ENCODE data around the gene SLC17A6.

SLC17A6 gene

GRCh38 chr11:22337596-22338485, at the start of gene SLC17A6:
Gene SLC17A6 (plus strand): TSS chr11:22338381. CDS start chr11:22338534, 153 bp downstream.
- Histone ChIP-seq H3K9ac (ENCODE audit: insufficient read length) (no peak within 1 kb of the TSS), H3K4me3 (no peak within 1 kb of the TSS), H3K36me3 (ENCODE audit: insufficient read depth, low read length) (no peaks in the 10 kb centered on the region), H3K27ac (no peak within 1 kb of the TSS), H3K9me3 (ENCODE audit: low read depth, low read length) (no peaks in the 10 kb centered on the region)
- DNase-seq (ENCODE audit: low read depth, low spot score), result peak; percentile 10
- TF ChIP-seq POLR2AphosphoS5 (IDR thresholded peaks at IDR 0.05; ENCODE audit: borderline replicate concordance, low read depth, low read length), result no peak
- TF ChIP-seq FOXP2 (optimal IDR thresholded peaks at IDR 0.05; ENCODE audit: control extremely low read depth, extremely low read length, insufficient read depth), result no peak
- no peak for TF ChIP-seq EZH2 (IDR thresholded peaks at IDR 0.05)

DNA sequence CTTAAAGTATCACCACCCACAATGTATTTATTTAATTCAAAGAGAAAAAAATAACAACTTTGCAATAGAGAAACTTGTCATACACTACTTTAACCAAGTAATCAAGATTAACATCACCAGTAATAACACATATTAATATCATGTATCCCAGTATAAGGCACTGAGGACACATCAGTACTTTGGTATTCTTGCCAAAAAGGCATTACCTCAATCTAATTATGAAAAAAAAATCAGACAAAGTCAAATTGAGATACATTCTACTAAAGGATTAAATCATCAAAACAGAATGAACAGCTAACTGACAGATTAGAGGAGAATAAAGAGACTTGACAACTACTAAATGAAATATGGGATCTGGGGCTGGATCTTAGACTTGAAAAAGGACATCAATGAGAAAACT, 35.8 kb upstream of the SLC17A6 start:
- no peak for DNase-seq (ENCODE audit: low read depth, low spot score)
- Histone ChIP-seq H3K27ac (no peak overlapping the region), H3K4me3 (no peak overlapping the region), H3K9ac (ENCODE audit: insufficient read length) (no peak overlapping the region), H3K9me3 (ENCODE audit: low read depth, low read length) (no peaks in the 10 kb centered on the region), H3K36me3 (ENCODE audit: insufficient read depth, low read length) (no peaks in the 10 kb centered on the region)
- no peak for TF ChIP-seq POLR2AphosphoS5 (IDR thresholded peaks at IDR 0.05; ENCODE audit: borderline replicate concordance, low read depth, low read length)
- TF ChIP-seq EZH2 (IDR thresholded peaks at IDR 0.05), result no peak
- TF ChIP-seq FOXP2 (optimal IDR thresholded peaks at IDR 0.05; ENCODE audit: control extremely low read depth, extremely low read length, insufficient read depth), result no peak

GRCh38 chr11:22304337-22304961, 33.7 kb upstream of the SLC17A6 start:
- Histone ChIP-seq H3K9me3 (ENCODE audit: low read depth, low read length) (no peaks in the 10 kb centered on the region), H3K4me3 (no peak overlapping the region), H3K36me3 (ENCODE audit: insufficient read depth, low read length) (no peaks in the 10 kb centered on the region), H3K9ac (ENCODE audit: insufficient read length) (no peak overlapping the region), H3K27ac (no peak overlapping the region)
- DNase-seq (ENCODE audit: low read depth, low spot score), result peak; percentile 32
- TF ChIP-seq POLR2AphosphoS5 (IDR thresholded peaks at IDR 0.05; ENCODE audit: borderline replicate concordance, low read depth, low read length) (no peak), FOXP2 (optimal IDR thresholded peaks at IDR 0.05; ENCODE audit: control extremely low read depth, extremely low read length, insufficient read depth) (no peak), EZH2 (IDR thresholded peaks at IDR 0.05) (no peak)

GRCh38 chr11:22317656-22318055, 20.5 kb upstream of the SLC17A6 start:
- Histone ChIP-seq H3K36me3 (ENCODE audit: insufficient read depth, low read length) (no peaks in the 10 kb centered on the region), H3K4me3 (no peak overlapping the region), H3K27ac (no peak overlapping the region), H3K9ac (ENCODE audit: insufficient read length) (no peak overlapping the region), H3K9me3 (ENCODE audit: low read depth, low read length) (no peaks in the 10 kb centered on the region)
- no peak for TF ChIP-seq POLR2AphosphoS5 (IDR thresholded peaks at IDR 0.05; ENCODE audit: borderline replicate concordance, low read depth, low read length)
- TF ChIP-seq EZH2 (IDR thresholded peaks at IDR 0.05), result no peak
- TF ChIP-seq FOXP2 (optimal IDR thresholded peaks at IDR 0.05; ENCODE audit: control extremely low read depth, extremely low read length, insufficient read depth), result no peak
- DNase-seq (ENCODE audit: low read depth, low spot score), result no peak

- Histone ChIP-seq H3K9me3 (ENCODE audit: low read depth, low read length) (no peaks in the 10 kb centered on the region), H3K36me3 (ENCODE audit: insufficient read depth, low read length) (no peaks in the 10 kb centered on the region), H3K4me3 (no peak overlapping the region), H3K27ac (no peak overlapping the region), H3K9ac (ENCODE audit: insufficient read length) (no peak overlapping the region)
- DNase-seq (ENCODE audit: low read depth, low spot score), result no peak
- TF ChIP-seq FOXP2 (optimal IDR thresholded peaks at IDR 0.05; ENCODE audit: control extremely low read depth, extremely low read length, insufficient read depth), result no peak
These were observed 6.4 kb upstream of the SLC17A6 start for GRCh38 chr11:22331771-22332170.

GRCh38 chr11:22336587-22336986, 1.6 kb upstream of the SLC17A6 start:
- Histone ChIP-seq H3K36me3 (ENCODE audit: insufficient read depth, low read length) (no peaks in the 10 kb centered on the region), H3K9ac (ENCODE audit: insufficient read length) (no peak overlapping the region), H3K9me3 (ENCODE audit: low read depth, low read length) (no peaks in the 10 kb centered on the region), H3K27ac (no peak overlapping the region), H3K4me3 (no peak overlapping the region)
- DNase-seq (ENCODE audit: low read depth, low spot score), result no peak
- TF ChIP-seq EZH2 (IDR thresholded peaks at IDR 0.05), result no peak
- TF ChIP-seq POLR2AphosphoS5 (IDR thresholded peaks at IDR 0.05; ENCODE audit: borderline replicate concordance, low read depth, low read length), result no peak
- no peak for TF ChIP-seq FOXP2 (optimal IDR thresholded peaks at IDR 0.05; ENCODE audit: control extremely low read depth, extremely low read length, insufficient read depth)

GRCh38 chr11:22339611-22340010, 1.4 kb downstream of the SLC17A6 start:
- no peak for TF ChIP-seq EZH2 (IDR thresholded peaks at IDR 0.05)
- TF ChIP-seq POLR2AphosphoS5 (IDR thresholded peaks at IDR 0.05; ENCODE audit: borderline replicate concordance, low read depth, low read length), result no peak
- no peak for TF ChIP-seq FOXP2 (optimal IDR thresholded peaks at IDR 0.05; ENCODE audit: control extremely low read depth, extremely low read length, insufficient read depth)
- no peaks in the 10 kb centered on the region for H3K9me3 ChIP-seq (ENCODE audit: low read depth, low read length)
- no peak overlapping the region for H3K4me3 ChIP-seq
- H3K9ac ChIP-seq (ENCODE audit: insufficient read length), result no peak overlapping the region
- H3K27ac ChIP-seq, result no peak overlapping the region
- no peak for DNase-seq (ENCODE audit: low read depth, low spot score)
- H3K36me3 ChIP-seq (ENCODE audit: insufficient read depth, low read length), result no peaks in the 10 kb centered on the region

DNA sequence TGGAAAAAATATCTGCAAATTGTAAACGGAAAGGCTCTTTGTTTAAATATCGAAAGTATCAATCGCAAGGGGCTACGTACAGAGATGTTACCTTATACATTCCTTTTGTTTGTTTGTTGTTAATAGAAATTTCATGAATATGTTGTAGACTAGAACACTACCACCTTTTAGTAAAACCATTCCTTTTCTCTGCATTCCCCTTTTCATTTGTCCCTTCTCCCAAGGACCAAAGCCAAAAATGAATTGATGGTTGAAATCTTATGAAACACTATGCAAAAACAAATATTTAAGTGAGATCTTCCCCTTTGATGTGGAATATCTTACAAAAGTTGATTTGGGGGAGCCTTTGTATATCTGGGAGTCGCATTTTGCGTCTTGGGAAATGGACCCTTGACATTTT, 2.1 kb downstream of the SLC17A6 start:
- no peak for DNase-seq (ENCODE audit: low read depth, low spot score)
- no peak overlapping the region for H3K9ac ChIP-seq (ENCODE audit: insufficient read length)
- H3K4me3 ChIP-seq, result no peak overlapping the region
- no peaks in the 10 kb centered on the region for H3K9me3 ChIP-seq (ENCODE audit: low read depth, low read length)
- H3K27ac ChIP-seq, result no peak overlapping the region
- TF ChIP-seq FOXP2 (optimal IDR thresholded peaks at IDR 0.05; ENCODE audit: control extremely low read depth, extremely low read length, insufficient read depth) (no peak), EZH2 (IDR thresholded peaks at IDR 0.05) (no peak), POLR2AphosphoS5 (IDR thresholded peaks at IDR 0.05; ENCODE audit: borderline replicate concordance, low read depth, low read length) (no peak)
- H3K36me3 ChIP-seq (ENCODE audit: insufficient read depth, low read length), result no peaks in the 10 kb centered on the region

Measured in SK-N-MC (cell line).